Liver (tissue), 9 donors: ENCODE results near the gene HHLA2. TPM values are rescaled to one million over a fixed set of nuclear protein-coding genes. Genes with fewer than 3 reads are reported as not detected.
"Not testable (repeated sequence)": the region's sequence is repeated elsewhere in the genome, so short reads cannot be mapped to it uniquely, and the experiment has no call there.

Source experiments
- DNase-seq: peaks from one replicate; pipeline ENCODE4 v3.0.0-alpha.2; 2017; ENCODE audit warnings: low spot score
- H3K27ac ChIP-seq, 2 donors: one replicate each; pipeline ENCODE4 v1.7.0; 2013; ENCODE audit warnings: inconsistent platforms in 2 of 2, low read length in 2 of 2, control low read depth in 1 of 2, low read depth in 1 of 2, mild to moderate bottlenecking in 1 of 2
- H3K27me3 ChIP-seq, 4 donors: one replicate each; pipeline versions ENCODE4 v1.6.1 to v1.7.0; 2013; ENCODE audit warnings: low read length in 3 of 4, inconsistent platforms in 1 of 4, mild to moderate bottlenecking in 1 of 4, moderate library complexity in 1 of 4; ENCODE audit not compliant: control insufficient read depth in 4 of 4, insufficient read depth in 4 of 4
- H3K36me3 ChIP-seq, 4 donors: one replicate each; pipeline versions ENCODE4 v1.6.1 to v1.7.0; 2013; ENCODE audit warnings: low read length in 3 of 4, mild to moderate bottlenecking in 3 of 4, low read depth in 1 of 4, moderate library complexity in 1 of 4; ENCODE audit not compliant: control insufficient read depth in 4 of 4, insufficient read depth in 3 of 4
- H3K4me1 ChIP-seq, 4 donors: one replicate each; pipeline versions ENCODE4 v1.6.1 to v1.7.0; 2013; ENCODE audit warnings: low read length in 3 of 4, mild to moderate bottlenecking in 3 of 4, moderate library complexity in 1 of 4; ENCODE audit not compliant: control insufficient read depth in 4 of 4, insufficient read depth in 4 of 4
- H3K4me3 ChIP-seq, 3 donors: one replicate each; pipeline versions ENCODE4 v1.6.1 to v1.7.0; 2013; ENCODE audit warnings: low read length in 3 of 3, control low read depth in 1 of 3, low read depth in 1 of 3, mild to moderate bottlenecking in 1 of 3
- H3K9ac ChIP-seq, 2 donors: one replicate each; pipeline ENCODE4 v1.7.0; 2013; ENCODE audit warnings: low read length in 2 of 2, mild to moderate bottlenecking in 2 of 2, moderate library complexity in 2 of 2, control low read depth in 1 of 2, low read depth in 1 of 2
- H3K9me3 ChIP-seq, 4 donors: one replicate each; pipeline versions ENCODE4 v1.6.1 to v1.7.0; 2013; ENCODE audit warnings: low read length in 3 of 4; ENCODE audit not compliant: control insufficient read depth in 4 of 4
- ATF3 ChIP-seq: IDR thresholded peaks from 2 replicates; pipeline ENCODE4 v1.6.1; 2016; ENCODE audit warnings: antibody characterized with exemption
- CTCF ChIP-seq: fragments of 150-350 bp; IDR thresholded peaks from 2 replicates; pipeline ENCODE4 v1.5.1; 2017; ENCODE audit warnings: improper control_type of control experiment, low read depth, low read length; ENCODE audit not compliant: missing input control
- EGR1 ChIP-seq, 2 donors: IDR thresholded peaks; 2 replicates each; pipeline ENCODE4 v1.6.1; 2016 to 2018; ENCODE audit warnings: antibody characterized with exemption in 2 of 2, low read depth in 2 of 2
- FOXA1 ChIP-seq: IDR thresholded peaks from 2 replicates; pipeline ENCODE4 v1.6.1; 2016; ENCODE audit warnings: antibody characterized with exemption
- FOXA2 ChIP-seq: IDR thresholded peaks from 2 replicates; pipeline ENCODE4 v1.6.1; 2016; ENCODE audit warnings: antibody characterized with exemption
- HNF4A ChIP-seq, 2 donors: conservative IDR thresholded peaks; 2 replicates each; pipeline ENCODE4 v1.6.1; 2016; ENCODE audit warnings: antibody characterized with exemption in 2 of 2, mild to moderate bottlenecking in 2 of 2
- HNF4G ChIP-seq: IDR thresholded peaks from 2 replicates; pipeline ENCODE4 v1.6.1; 2016; ENCODE audit warnings: antibody characterized with exemption
- JUND ChIP-seq, 2 donors: IDR thresholded peaks; 2 replicates each; pipeline ENCODE4 v1.6.1; 2016; ENCODE audit warnings: antibody characterized with exemption in 2 of 2
- MAX ChIP-seq: IDR thresholded peaks from 2 replicates; pipeline ENCODE4 v1.6.1; 2016; ENCODE audit warnings: antibody characterized with exemption
- NR2F2 ChIP-seq: IDR thresholded peaks from 2 replicates; pipeline ENCODE4 v1.6.1; 2016; ENCODE audit warnings: antibody characterized with exemption
- RAD21 ChIP-seq, 2 donors: IDR thresholded peaks; 2 replicates each; pipeline ENCODE4 v1.6.1; 2016; ENCODE audit warnings: antibody characterized with exemption in 2 of 2, mild to moderate bottlenecking in 2 of 2
- REST ChIP-seq: IDR thresholded peaks from 2 replicates; pipeline ENCODE4 v1.6.1; 2016; ENCODE audit warnings: antibody characterized with exemption, mild to moderate bottlenecking
- RXRA ChIP-seq, 2 donors: IDR thresholded peaks; 2 replicates each; pipeline ENCODE4 v1.6.1; 2017 to 2018; ENCODE audit warnings: antibody characterized with exemption in 2 of 2, mild to moderate bottlenecking in 1 of 2
- SP1 ChIP-seq: IDR thresholded peaks from 2 replicates; pipeline ENCODE4 v1.6.1; 2018; ENCODE audit warnings: antibody characterized with exemption, mild to moderate bottlenecking
- TAF1 ChIP-seq: conservative IDR thresholded peaks from 2 replicates; pipeline ENCODE4 v1.6.1; 2016; ENCODE audit warnings: antibody characterized with exemption, mild to moderate bottlenecking
- YY1 ChIP-seq: IDR thresholded peaks from 2 replicates; pipeline ENCODE4 v1.6.1; 2016; ENCODE audit warnings: antibody characterized with exemption, mild to moderate bottlenecking
- ZBTB33 ChIP-seq: IDR thresholded peaks from 2 replicates; pipeline ENCODE4 v1.6.1; 2016; ENCODE audit warnings: antibody characterized with exemption
- WGBS: extraction: QIAGEN DNeasy Blood & Tissue Kit; methylation state at CpG from one replicate; pipeline ENCODE4 v1.1.7; 2013; 5-methylcytosine and 5-hydroxymethylcytosine counted together
- polyA plus RNA-seq, 2 donors: library from polyadenylated mRNA; stranded (reverse) in 1 of 2; unstranded in 1 of 2; fragments of 200-250 nt in 1 of 2; fragments of >200 nt in 1 of 2; fragmentation: Nextera tagmentation in 1 of 2; extraction: Ambion mirVana in 1 of 2; gene quantifications; one replicate each; pipeline versions ENCODE4 v1.2.1 to v1.2.3, GENCODE V29; 2013 to 2015
- total RNA-seq, 2 donors: library from RNA; depleted of rRNA; stranded (reverse); fragments of >200 nt; gene quantifications; one replicate each; pipeline ENCODE4 v1.2.3, GENCODE V29; 2014
- donor health status: healthy.
- donor health status: healthy.
- donor health status: healthy.
- donor health status: healthy.
- donor health status: healthy.

HHLA2 gene
- total and polyA plus RNA-seq, 4 donors: 0.07 to 0.14 TPM; not detected in 2

- TF ChIP-seq ATF3: no peak
- TF ChIP-seq HNF4A (conservative IDR thresholded peaks at IDR 0.05): no peak
Observed at GRCh38 chr3:108271626-108272025, 24.7 kb upstream of the HHLA2 start (continued).

GRCh38 chr3:108279066-108279465, 17.3 kb upstream of the HHLA2 start:
- not testable (repeated sequence) for H3K27me3 ChIP-seq, DNase-seq, H3K36me3 ChIP-seq, H3K4me3 ChIP-seq, H3K9ac ChIP-seq, H3K4me1 ChIP-seq, H3K27ac ChIP-seq
- H3K9me3 ChIP-seq: peaks cover 0 to 14% (median 1%) of the 10 kb centered on the region in 4 donors
- WGBS: 93% methylated on average over 4 of the region's 4 CpGs

GRCh38 chr3:108280476-108280875, 15.9 kb upstream of the HHLA2 start:
- Histone ChIP-seq H3K36me3 (no peaks in the 10 kb centered on the region), H3K4me1 (no peaks in the 10 kb centered on the region), H3K27me3 (no peaks in the 10 kb centered on the region), H3K9ac (no peak overlapping the region), H3K4me3 (no peak overlapping the region), H3K9me3 (peaks cover 0 to 14% (median 1%) of the 10 kb centered on the region in 4 donors), H3K27ac (no peak overlapping the region)
- TF ChIP-seq FOXA2 (no peak), FOXA1 (no peak), RXRA (IDR thresholded peaks at IDR 0.05) (no peak), RAD21 (IDR thresholded peaks at IDR 0.05) (no peak), MAX (no peak), ZBTB33 (no peak), HNF4A (conservative IDR thresholded peaks at IDR 0.05) (no peak), YY1 (no peak), SP1 (no peak), JUND (IDR thresholded peaks at IDR 0.05) (no peak), HNF4G (no peak), ATF3 (no peak), TAF1 (no peak), NR2F2 (no peak), REST (no peak), EGR1 (IDR thresholded peaks at IDR 0.05; ENCODE audit: low read depth in 2 of 2) (no peak), CTCF (no peak)
- no peak for DNase-seq
